ENCODE results near the gene IGF2BP2. TPM values are rescaled to one million over a fixed set of nuclear protein-coding genes. Genes with fewer than 3 reads are reported as not detected.

IGF2BP2 gene
- total RNA-seq, 1 donor from 2014 or later: 18.5 TPM

DNA sequence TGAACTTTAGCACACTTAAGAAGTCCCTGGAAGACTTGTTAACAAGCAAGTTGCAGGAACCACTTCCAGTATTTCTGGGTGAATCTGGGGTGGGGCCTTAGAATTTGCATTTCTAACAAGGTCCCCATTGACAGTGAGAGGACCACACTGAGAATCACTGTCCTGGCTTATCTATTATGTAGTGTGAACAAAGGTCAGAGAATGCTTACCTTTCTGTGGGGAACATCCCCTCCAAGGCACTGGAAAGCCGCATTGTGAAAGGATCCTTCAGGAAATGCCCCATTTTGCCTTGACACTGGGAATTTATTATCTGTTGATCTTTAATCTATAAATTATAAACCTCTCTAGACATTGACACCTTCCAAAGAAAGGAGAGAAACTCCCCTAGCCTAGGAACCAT, 74.8 kb downstream of the IGF2BP2 start:
- intact Hi-C loops (cut with DNase I): no loop called here
- DNase-seq (ENCODE audit: low spot score): no peak

DNA sequence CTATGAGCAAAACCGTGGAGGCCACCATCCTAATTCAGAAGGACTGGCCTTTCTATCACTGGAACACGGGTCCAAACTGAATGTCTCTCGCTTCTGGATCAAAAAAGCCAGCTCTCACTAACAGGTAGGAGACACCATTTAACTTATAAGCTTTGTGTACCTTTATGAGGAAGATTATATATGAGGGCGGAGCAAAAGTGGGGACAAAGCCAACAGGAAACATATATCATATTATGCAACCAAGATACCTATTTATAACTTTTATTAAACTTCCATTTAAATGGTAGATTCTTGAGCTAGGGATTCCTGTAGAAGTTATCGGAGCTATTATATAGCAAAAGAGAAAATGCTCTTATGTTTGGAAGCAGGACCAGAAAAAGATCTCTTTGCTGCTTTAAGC, 78.4 kb downstream of the IGF2BP2 start:
- intact Hi-C loops (cut with DNase I): no loop called here
- no peak for DNase-seq (ENCODE audit: low spot score)

DNA sequence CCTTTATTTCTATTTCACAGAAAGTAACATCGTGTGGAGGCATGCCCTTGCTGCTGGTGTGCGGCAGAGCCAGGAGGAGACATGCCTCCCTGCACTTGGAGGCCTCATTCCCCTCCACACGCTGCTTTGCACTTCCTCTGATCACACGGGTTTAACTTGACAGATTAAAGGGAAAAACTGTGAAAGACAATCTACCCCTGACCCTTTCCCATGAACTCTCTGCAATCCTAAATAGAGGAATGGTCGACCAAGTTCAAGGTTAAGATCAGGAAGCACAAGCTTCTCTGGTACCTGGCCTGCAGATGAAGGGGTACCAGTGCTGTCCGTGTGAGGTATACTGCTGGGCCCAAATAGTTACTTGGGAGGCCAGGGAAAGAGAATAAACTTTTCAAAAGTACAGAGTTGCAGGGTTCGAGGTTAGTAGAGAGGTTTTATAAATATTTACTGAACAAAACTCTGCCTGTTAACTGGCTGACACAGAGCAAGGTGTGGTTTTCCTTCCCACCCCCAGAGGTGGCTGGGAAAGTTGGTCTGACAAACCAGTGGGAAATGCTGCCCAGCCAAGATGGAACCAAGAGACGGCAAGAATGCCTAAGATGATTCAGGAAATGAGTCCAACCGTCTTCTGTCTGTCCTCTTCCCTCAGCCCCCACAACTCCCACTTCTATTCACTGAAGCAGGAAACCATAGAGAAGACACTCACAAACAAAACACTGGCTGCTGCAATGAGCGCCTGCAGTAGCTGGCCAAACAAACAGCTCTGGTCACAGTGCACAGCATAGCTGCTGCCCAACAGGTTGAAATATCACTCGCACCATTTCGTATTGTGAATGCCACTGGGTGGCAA, 79.6 kb downstream of the IGF2BP2 start:
- no peak for DNase-seq (ENCODE audit: low spot score)
- intact Hi-C loops (cut with DNase I): no loop called here

- intact Hi-C loops (cut with DNase I): no loop called here
Measured at GRCh38 chr3:185741586-185741985, 83.3 kb downstream of the IGF2BP2 start.

GRCh38 chr3:185740133-185740532, 84.7 kb downstream of the IGF2BP2 start:
- no peak for DNase-seq (ENCODE audit: low spot score)
- intact Hi-C loops (cut with DNase I): no loop called here

More at GRCh38 chr3:185741586-185741985, 83.3 kb downstream of the IGF2BP2 start:
- no peak for DNase-seq (ENCODE audit: low spot score)

DNA sequence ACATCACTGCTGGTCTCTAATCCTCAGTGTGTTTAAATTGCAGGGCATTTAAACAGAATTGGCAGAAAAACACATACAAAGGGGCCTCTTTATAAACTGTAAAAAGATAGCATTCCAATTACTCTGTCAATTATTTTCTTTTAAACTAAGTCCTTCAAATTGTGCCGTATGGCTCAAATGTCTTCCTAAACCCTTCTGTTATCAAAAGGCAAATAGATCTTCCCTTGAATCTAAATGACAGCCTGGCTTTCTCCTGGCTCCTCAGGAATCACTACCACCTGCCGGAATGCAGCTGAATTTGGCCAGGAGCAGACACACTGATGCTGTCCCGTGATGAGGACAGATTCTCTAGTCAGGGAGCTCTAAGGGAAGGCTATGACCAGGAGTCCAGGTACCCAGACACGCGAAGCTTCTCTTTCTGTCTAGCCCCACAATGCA, 85.6 kb downstream of the IGF2BP2 start:
- intact Hi-C loops (cut with DNase I): loop anchor here (10.0 kb wide), 1 partner anchor 206 kb away; no protein-coding TSS in a partner anchor
- DNase-seq (ENCODE audit: low spot score): no peak

GRCh38 chr3:185737740-185738680, 86.8 kb downstream of the IGF2BP2 start:
- intact Hi-C loops (cut with DNase I): loop anchor here (10.0 kb wide), 1 partner anchor 207 kb away; no protein-coding TSS in a partner anchor
- no peak for DNase-seq (ENCODE audit: low spot score)

- intact Hi-C loops (cut with DNase I): loop anchor here (10.0 kb wide), 1 partner anchor 208 kb away; no protein-coding TSS in a partner anchor
- no peak for DNase-seq (ENCODE audit: low spot score)
Measured at GRCh38 chr3:185737020-185737419, 87.8 kb downstream of the IGF2BP2 start.

DNA sequence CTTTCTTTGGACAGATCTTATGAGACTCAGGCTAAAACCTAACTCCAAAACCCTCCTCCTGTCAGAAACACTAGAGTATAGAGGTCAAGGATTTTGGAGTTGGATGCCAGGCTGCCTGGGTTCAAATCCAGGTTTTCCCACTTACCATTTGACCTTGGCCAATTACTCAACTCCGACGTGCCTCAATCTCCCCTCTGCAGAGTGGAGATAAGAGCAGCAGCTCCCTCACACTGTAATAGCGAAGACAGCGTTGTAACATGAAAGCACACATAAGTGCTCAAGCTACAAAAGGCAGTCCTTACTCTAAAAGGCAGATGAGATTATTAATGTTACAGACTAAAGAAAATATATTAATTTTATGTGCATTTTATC, 90.1 kb downstream of the IGF2BP2 start:
- intact Hi-C loops (cut with DNase I): loop anchor here (10.0 kb wide), 1 partner anchor 210 kb away; no protein-coding TSS in a partner anchor

GRCh38 chr3:185733980-185734724, 90.7 kb downstream of the IGF2BP2 start:
- no peak for DNase-seq (ENCODE audit: low spot score)
- intact Hi-C loops (cut with DNase I): loop anchor here (10.0 kb wide), 1 partner anchor 211 kb away; no protein-coding TSS in a partner anchor

More for the DNA sequence above, 90.1 kb downstream of the IGF2BP2 start:
- DNase-seq (ENCODE audit: low spot score): no peak

DNA sequence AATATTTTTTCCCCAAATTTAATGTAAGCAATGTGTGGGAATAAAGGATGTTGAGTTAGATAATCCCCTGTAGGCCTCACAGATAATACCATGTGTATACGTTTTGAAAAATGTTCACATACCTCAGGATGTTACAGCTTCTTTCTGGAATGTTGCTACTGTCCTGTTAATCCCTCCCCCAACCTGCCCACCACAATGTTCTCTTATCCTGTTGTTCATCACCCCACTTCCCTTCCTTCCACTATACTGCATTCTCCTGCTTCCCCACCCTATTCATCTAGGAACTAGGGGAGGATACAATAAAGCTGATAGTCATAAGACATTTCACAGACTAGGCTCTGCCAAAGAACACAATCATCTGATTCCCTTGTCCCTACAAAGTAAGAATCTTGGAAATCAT, 92.1 kb downstream of the IGF2BP2 start:
- intact Hi-C loops (cut with DNase I): loop anchor here (10.0 kb wide), 1 partner anchor 212 kb away; no protein-coding TSS in a partner anchor

DNA sequence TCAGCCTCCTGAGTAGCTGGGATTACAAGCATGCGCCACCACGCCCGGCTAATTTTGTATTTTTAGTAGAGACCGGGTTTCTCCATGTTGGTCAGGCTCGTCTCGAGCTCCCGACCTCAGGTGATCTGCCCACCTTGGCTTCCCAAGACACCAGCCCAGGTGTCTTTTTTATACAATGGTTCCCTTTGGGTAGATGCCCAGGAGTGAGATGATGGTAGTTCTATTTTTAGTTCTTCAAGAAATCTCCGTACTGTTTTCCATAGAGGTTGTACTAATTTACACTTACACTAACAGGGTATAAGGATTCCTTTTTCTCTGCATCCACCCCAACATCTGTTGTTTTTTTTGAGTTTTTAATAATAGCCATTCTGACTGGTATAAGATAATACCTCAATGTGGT, 94.3 kb downstream of the IGF2BP2 start:
- no peak for DNase-seq (ENCODE audit: low spot score)
- intact Hi-C loops (cut with DNase I): loop anchor here (10.0 kb wide), 1 partner anchor 214 kb away; no protein-coding TSS in a partner anchor

More for the DNA sequence above, 92.1 kb downstream of the IGF2BP2 start:
- no peak for DNase-seq (ENCODE audit: low spot score)

GRCh38 chr3:185729337-185730055, 95.3 kb downstream of the IGF2BP2 start:
- DNase-seq (ENCODE audit: low spot score): no peak
- intact Hi-C loops (cut with DNase I): loop anchor here (10.0 kb wide), 1 partner anchor 215 kb away; no protein-coding TSS in a partner anchor

GRCh38 chr3:185728630-185729336, 96.1 kb downstream of the IGF2BP2 start:
- intact Hi-C loops (cut with DNase I): no loop called here
- DNase-seq (ENCODE audit: low spot score): no peak

- DNase-seq (ENCODE audit: low spot score): no peak
- intact Hi-C loops (cut with DNase I): no loop called here
Measured at GRCh38 chr3:185727873-185728272, 97.0 kb downstream of the IGF2BP2 start.

DNA sequence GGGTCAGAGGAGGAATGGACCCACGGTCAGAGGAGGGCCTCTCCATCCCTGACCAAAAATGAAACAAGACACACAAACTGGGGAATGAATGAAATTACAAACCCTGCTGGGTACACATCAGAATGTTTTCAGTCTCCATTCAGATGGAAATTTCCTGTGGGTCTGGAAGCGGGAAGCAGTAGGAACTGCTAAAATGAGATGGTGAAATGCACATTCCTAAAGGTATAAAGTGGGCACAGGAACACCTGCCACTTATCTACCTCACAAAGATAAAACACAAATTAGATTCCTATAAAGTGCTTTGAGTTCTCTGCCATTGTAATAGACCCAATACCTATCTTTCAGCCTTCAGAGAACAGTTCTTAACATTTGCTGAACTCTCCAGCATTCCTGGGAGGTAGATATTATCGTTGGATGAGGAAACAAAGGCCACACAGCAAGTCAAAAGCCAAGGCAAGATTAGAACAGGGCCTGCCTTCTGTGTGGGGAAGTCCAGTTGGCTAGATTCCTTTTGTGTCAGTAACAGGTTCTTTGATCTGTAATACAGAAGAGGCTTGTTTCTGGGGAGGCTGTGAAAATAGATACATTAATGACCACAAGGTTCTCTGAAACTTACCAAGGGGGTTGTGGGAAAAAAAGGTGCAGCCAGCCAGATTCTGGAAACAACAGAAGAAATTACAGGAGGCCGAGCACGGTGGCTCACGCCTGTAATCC, 98.4 kb downstream of the IGF2BP2 start:
- no peak for DNase-seq (ENCODE audit: low spot score)
- intact Hi-C loops (cut with DNase I): no loop called here

GRCh38 chr3:185724761-185725160, 100.1 kb downstream of the IGF2BP2 start:
- no peak for DNase-seq (ENCODE audit: low spot score)
- intact Hi-C loops (cut with DNase I): no loop called here
